PC-3 (cell line): ENCODE measurements around the gene TRPV5. TPM values are rescaled to one million over a fixed set of nuclear protein-coding genes. Genes with fewer than 3 reads are reported as not detected.

Experiments
- ATAC-seq: fragments of 200-7000 bp; cut with Tn5 transposase; 2 replicates; pipeline ENCODE4 v1.9.1; 2020; ENCODE audit warnings: mild to moderate bottlenecking, moderate library complexity
- BruUV-seq: library from RNA; stranded (reverse); fragments of 400-500 nt; replicated peaks from 2 replicates; lab custom pipeline; 2021; lab: Mats Ljungman, UMichigan
- CTCF ChIA-PET: fragments of 300-600 bp; sonication (Branson Sonifier 250); formaldehyde crosslinking; loops from one replicate; lab custom pipeline; 2022; ENCODE audit warnings: antibody characterized with exemption; lab: Charles Lee
- POLR2A ChIA-PET: fragments of 300-600 bp; sonication (Branson Sonifier 250); formaldehyde crosslinking; loops from one replicate; lab custom pipeline; 2022; ENCODE audit warnings: antibody characterized with exemption; ENCODE audit not compliant: unreplicated experiment; lab: Charles Lee
- DNase-seq: peaks from one replicate; pipeline ENCODE4 v3.0.0-alpha.2; 2015
- H2AFZ ChIP-seq: fragments of 300-600 bp; sonication (generic); 2 replicates; pipeline ENCODE4 v1.6.0; 2016; ENCODE audit warnings: antibody characterized with exemption, low read length
- H3F3A ChIP-seq: fragments of 300-600 bp; sonication (generic); one replicate; pipeline ENCODE4 v1.6.0; 2017; ENCODE audit warnings: antibody characterized with exemption, low read length, control low read depth, mild to moderate bottlenecking; ENCODE audit not compliant: unreplicated experiment
- H3K27ac ChIP-seq: fragments of 300-600 bp; sonication (generic); 2 replicates; pipeline ENCODE4 v1.5.1; 2016; ENCODE audit warnings: mild to moderate bottlenecking, low read length
- H3K27me3 ChIP-seq: fragments of 300-600 bp; sonication (generic); 2 replicates; pipeline ENCODE4 v1.6.1; 2016; ENCODE audit warnings: low read length, mixed read lengths
- H3K36me3 ChIP-seq: fragments of 300-600 bp; sonication (generic); 2 replicates; pipeline ENCODE4 v1.6.1; 2016; ENCODE audit warnings: low read depth, mixed run types, low read length, mixed read lengths
- H3K4me1 ChIP-seq: fragments of 300-600 bp; sonication (generic); 2 replicates; pipeline ENCODE4 v1.5.1; 2016; ENCODE audit warnings: low read length; ENCODE audit not compliant: insufficient read depth
- H3K4me2 ChIP-seq: fragments of 300-600 bp; sonication (generic); 2 replicates; pipeline ENCODE4 v1.6.0; 2016; ENCODE audit warnings: low read length
- H3K4me3 ChIP-seq: fragments of 300-600 bp; sonication (generic); 2 replicates; pipeline ENCODE4 v1.5.1; 2016; ENCODE audit warnings: mild to moderate bottlenecking, low read length, mixed read lengths
- H3K79me2 ChIP-seq: fragments of 300-600 bp; sonication (generic); 2 replicates; pipeline ENCODE4 v1.6.1; 2017; ENCODE audit warnings: low read length, mixed read lengths
- H3K9ac ChIP-seq: fragments of 300-600 bp; sonication (generic); 2 replicates; pipeline ENCODE4 v1.6.0; 2016; ENCODE audit warnings: mild to moderate bottlenecking, low read length
- H3K9me2 ChIP-seq: fragments of 300-600 bp; sonication (generic); replicated peaks from 2 replicates; pipeline ENCODE4 v1.6.1; 2016; ENCODE audit warnings: mixed run types, low read length, mixed read lengths
- H3K9me3 ChIP-seq: fragments of 300-600 bp; sonication (generic); 2 replicates; pipeline ENCODE4 v1.6.1; 2016; ENCODE audit warnings: low read length, mixed read lengths
- H4K20me1 ChIP-seq: fragments of 300-600 bp; sonication (generic); 2 replicates; pipeline ENCODE4 v1.6.1; 2016; ENCODE audit warnings: low read length, mixed read lengths
- EZH2 ChIP-seq: fragments of 300-600 bp; sonication (generic); IDR thresholded peaks from one replicate; pipeline ENCODE4 v1.6.1; 2017; ENCODE audit warnings: antibody characterized with exemption, mild to moderate bottlenecking, low read length; ENCODE audit not compliant: unreplicated experiment
- EZH2phosphoT487 ChIP-seq: fragments of 300-600 bp; sonication (generic); IDR thresholded peaks from 2 replicates; pipeline ENCODE4 v1.6.1; 2018; ENCODE audit warnings: mild to moderate bottlenecking, antibody characterized with exemption, low read length, borderline replicate concordance
- intact Hi-C: fragments of 100-400 bp; cut with micrococcal nuclease; formaldehyde crosslinking; loops from 2 replicates; pipeline ENCODE4 v1.9.0; 2023
- total RNA-seq: library from RNA; depleted of rRNA; stranded (reverse); fragments of >200 nt; gene quantifications from 2 replicates; pipeline ENCODE4 v1.2.3, GENCODE V29; 2014
- TF ChIP-seq, protein P1 (sequence below): fragments of 300-600 bp; sonication (generic); conservative IDR thresholded peaks from 2 replicates; pipeline ENCODE4 v1.5.1; 2017; ENCODE audit warnings: antibody characterized with exemption, low read depth, mild to moderate bottlenecking, low read length

The TRPV5 gene
- total RNA-seq, 1 experiment from 2014 or later: not detected

DNA sequence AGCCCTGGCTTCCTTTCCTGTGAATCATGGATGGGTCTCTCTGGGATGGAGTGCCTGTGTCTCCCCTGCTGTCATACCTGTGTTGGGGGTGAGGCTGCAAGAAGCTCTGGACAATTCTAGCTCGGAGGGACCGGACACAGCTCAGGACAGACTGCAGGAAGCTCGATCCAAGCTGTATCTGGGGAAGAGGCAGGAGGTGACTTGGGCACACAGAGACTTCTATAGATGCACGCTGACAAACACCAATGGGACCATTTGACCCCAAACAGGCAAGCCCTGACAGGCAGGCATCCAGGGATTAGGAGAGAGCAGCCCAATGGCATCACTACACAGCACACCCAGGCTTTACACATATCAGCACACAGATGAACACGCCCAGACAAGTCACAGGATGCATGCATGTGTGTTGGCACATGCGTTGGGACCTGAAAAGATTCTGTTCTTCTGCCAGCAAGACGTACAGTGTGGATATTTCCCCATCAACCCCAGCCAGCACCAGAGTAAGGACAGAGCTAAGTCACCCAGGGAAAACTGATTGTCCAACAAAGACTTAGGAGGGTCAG is 10.2 kb upstream of the TRPV5 start:
- intact Hi-C loops: no loop called here
- POLR2A ChIA-PET: no interaction called here
- CTCF ChIA-PET: no interaction called here
- Histone ChIP-seq H3K27ac (no peak overlapping the region), H2AFZ (no peak overlapping the region), H3K36me3 (no peaks in the 10 kb centered on the region), H3K4me1 (no peaks in the 10 kb centered on the region), H3K4me2 (no peak overlapping the region), H3F3A (no peaks in the 10 kb centered on the region), H3K27me3 (peaks cover 80% of the 10 kb centered on the region), H4K20me1 (no peaks in the 10 kb centered on the region), H3K9ac (no peak overlapping the region), H3K79me2 (no peaks in the 10 kb centered on the region), H3K9me3 (no peaks in the 10 kb centered on the region), H3K4me3 (no peak overlapping the region), H3K9me2 (no peaks in the 10 kb centered on the region)
- ATAC-seq: no peak
- BruUV-seq: no TSS peak
- TF ChIP-seq, protein P1, sequence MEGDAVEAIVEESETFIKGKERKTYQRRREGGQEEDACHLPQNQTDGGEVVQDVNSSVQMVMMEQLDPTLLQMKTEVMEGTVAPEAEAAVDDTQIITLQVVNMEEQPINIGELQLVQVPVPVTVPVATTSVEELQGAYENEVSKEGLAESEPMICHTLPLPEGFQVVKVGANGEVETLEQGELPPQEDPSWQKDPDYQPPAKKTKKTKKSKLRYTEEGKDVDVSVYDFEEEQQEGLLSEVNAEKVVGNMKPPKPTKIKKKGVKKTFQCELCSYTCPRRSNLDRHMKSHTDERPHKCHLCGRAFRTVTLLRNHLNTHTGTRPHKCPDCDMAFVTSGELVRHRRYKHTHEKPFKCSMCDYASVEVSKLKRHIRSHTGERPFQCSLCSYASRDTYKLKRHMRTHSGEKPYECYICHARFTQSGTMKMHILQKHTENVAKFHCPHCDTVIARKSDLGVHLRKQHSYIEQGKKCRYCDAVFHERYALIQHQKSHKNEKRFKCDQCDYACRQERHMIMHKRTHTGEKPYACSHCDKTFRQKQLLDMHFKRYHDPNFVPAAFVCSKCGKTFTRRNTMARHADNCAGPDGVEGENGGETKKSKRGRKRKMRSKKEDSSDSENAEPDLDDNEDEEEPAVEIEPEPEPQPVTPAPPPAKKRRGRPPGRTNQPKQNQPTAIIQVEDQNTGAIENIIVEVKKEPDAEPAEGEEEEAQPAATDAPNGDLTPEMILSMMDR: no peak
- no peak for TF ChIP-seq EZH2
- TF ChIP-seq EZH2phosphoT487: no peak
- DNase-seq: no peak

DNA sequence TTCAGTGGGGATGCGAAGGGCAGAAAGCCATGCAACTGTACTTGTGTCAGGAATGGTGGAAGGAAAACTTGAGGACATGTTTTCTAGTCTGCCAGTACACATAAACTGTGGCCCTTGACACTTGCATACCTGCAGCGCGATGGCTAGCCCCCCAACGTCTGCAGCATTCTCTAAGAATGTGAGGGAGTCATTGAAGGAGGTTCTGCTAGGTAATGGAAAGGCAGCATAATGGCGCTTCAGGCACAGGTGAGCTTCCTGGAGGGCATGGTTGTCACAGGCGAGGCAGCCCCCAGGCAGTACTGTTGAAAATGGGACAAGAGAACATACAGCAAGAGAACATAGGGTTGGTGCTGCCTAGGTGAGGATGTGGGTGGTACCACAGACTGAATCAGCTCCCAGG is 9.2 kb upstream of the TRPV5 start:
- H4K20me1 ChIP-seq: no peaks in the 10 kb centered on the region
- H3F3A ChIP-seq: no peaks in the 10 kb centered on the region
- H3K9ac ChIP-seq: no peak overlapping the region
- DNase-seq: no peak
- no peaks in the 10 kb centered on the region for H3K79me2 ChIP-seq
- no peak overlapping the region for H3K27ac ChIP-seq
- H3K4me3 ChIP-seq: no peak overlapping the region
- intact Hi-C loops: no loop called here
- no peaks in the 10 kb centered on the region for H3K9me2 ChIP-seq
- CTCF ChIA-PET: no interaction called here
- no peak overlapping the region for H3K4me2 ChIP-seq
- H3K27me3 ChIP-seq: peaks cover 80% of the 10 kb centered on the region
- ATAC-seq: no peak
- no peak overlapping the region for H2AFZ ChIP-seq
- H3K36me3 ChIP-seq: no peaks in the 10 kb centered on the region
- POLR2A ChIA-PET: no interaction called here
- H3K9me3 ChIP-seq: no peaks in the 10 kb centered on the region
- no TSS peak for BruUV-seq
- no peaks in the 10 kb centered on the region for H3K4me1 ChIP-seq
- TF ChIP-seq EZH2phosphoT487: no peak
- no peak for TF ChIP-seq EZH2
- TF ChIP-seq, protein P1: no peak

DNA sequence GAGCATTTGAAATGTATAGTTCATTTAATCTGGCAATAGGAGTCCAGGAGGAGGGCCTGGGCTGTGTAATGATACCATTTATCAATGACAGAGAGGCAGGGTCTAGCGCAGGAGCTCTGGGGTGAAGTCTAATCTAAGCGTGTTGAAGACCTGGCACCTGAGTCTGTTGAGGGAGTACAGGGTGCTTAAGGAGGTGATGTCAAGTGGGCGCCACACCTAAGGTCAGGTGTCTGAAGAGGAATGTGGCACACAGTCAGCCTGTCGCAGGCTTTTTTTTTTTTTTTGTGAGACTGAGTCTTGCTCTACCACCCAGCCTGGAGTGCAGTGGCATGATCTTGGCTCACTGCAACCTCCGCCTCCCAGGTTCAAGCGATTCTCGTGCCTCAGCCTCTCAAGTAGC is 8.0 kb upstream of the TRPV5 start:
- ATAC-seq (no peak), DNase-seq (no peak)
- no TSS peak for BruUV-seq
- no peaks in the 10 kb centered on the region for H3F3A ChIP-seq
- H3K4me2 ChIP-seq: no peak overlapping the region
- H3K9me2 ChIP-seq: no peaks in the 10 kb centered on the region
- H4K20me1 ChIP-seq: no peaks in the 10 kb centered on the region
- no peak overlapping the region for H2AFZ ChIP-seq
- no peak overlapping the region for H3K9ac ChIP-seq
- no peaks in the 10 kb centered on the region for H3K79me2 ChIP-seq
- intact Hi-C loops: no loop called here
- H3K27ac ChIP-seq: no peak overlapping the region
- H3K4me3 ChIP-seq: no peak overlapping the region
- H3K36me3 ChIP-seq: no peaks in the 10 kb centered on the region
- peaks cover 72% of the 10 kb centered on the region for H3K27me3 ChIP-seq
- no peaks in the 10 kb centered on the region for H3K4me1 ChIP-seq
- ChIA-PET CTCF (no interaction called here), POLR2A (no interaction called here)
- no peaks in the 10 kb centered on the region for H3K9me3 ChIP-seq
- TF ChIP-seq EZH2phosphoT487 (no peak), EZH2 (no peak)
- TF ChIP-seq, protein P1: no peak
